GM21381 (cell line): ENCODE results near the gene EFCAB5.
A peak's percentile ranks its signal among the peaks of the same experiment; 100 is the strongest.
"Not testable (repeated sequence)": the region's sequence is repeated elsewhere in the genome, so short reads cannot be mapped to it uniquely, and the experiment has no call there.

Experiments used
- ATAC-seq: cut with Tn5 transposase; IDR thresholded peaks from one replicate; pipeline ENCODE4 v1.9.1; 2021; ENCODE audit warnings: mild to moderate bottlenecking, moderate library complexity; ENCODE audit not compliant: unreplicated experiment

Gene EFCAB5

GRCh38 chr17:29941334-29941733 is at the start of gene EFCAB5:
TSS of gene EFCAB5 (plus strand) at chr17:29941634. CDS start at chr17:29941797, 163 bp downstream.
- no peak for ATAC-seq

GRCh38 chr17:29892201-29892600 is 49.2 kb upstream of the EFCAB5 start:
- no peak for ATAC-seq

GRCh38 chr17:29897136-29897535 is 44.3 kb upstream of the EFCAB5 start:
- not testable (repeated sequence) for ATAC-seq

GRCh38 chr17:29903471-29903870 is 38.0 kb upstream of the EFCAB5 start:
- no peak for ATAC-seq

GRCh38 chr17:29905086-29905878 is 36.2 kb upstream of the EFCAB5 start:
- no peak for ATAC-seq

GRCh38 chr17:29905879-29906167 is 35.6 kb upstream of the EFCAB5 start:
- ATAC-seq: no peak

GRCh38 chr17:29906969-29907368 is 34.5 kb upstream of the EFCAB5 start:
- no peak for ATAC-seq

- ATAC-seq: no peak
Observed at GRCh38 chr17:29909236-29910003, 32.0 kb upstream of the EFCAB5 start.

GRCh38 chr17:29911641-29912177 is 29.7 kb upstream of the EFCAB5 start:
- no peak for ATAC-seq

- ATAC-seq: no peak
Observed at GRCh38 chr17:29914819-29915537, 26.5 kb upstream of the EFCAB5 start.

- ATAC-seq: no peak
Observed at GRCh38 chr17:29918016-29918415, 23.4 kb upstream of the EFCAB5 start.

- ATAC-seq: no peak
Observed at GRCh38 chr17:29918922-29919856, 22.2 kb upstream of the EFCAB5 start.

GRCh38 chr17:29924786-29925185 is 16.6 kb upstream of the EFCAB5 start:
- no peak for ATAC-seq

- no peak for ATAC-seq
Observed at GRCh38 chr17:29927546-29927945, 13.9 kb upstream of the EFCAB5 start.

- ATAC-seq: no peak
Observed at GRCh38 chr17:29929006-29929532, 12.4 kb upstream of the EFCAB5 start.

- ATAC-seq: peak; percentile 58
Observed at GRCh38 chr17:29929533-29930408, 11.7 kb upstream of the EFCAB5 start, which contains the start of gene SSH2. TSS of gene SSH2 (minus strand) at chr17:29930228. CDS start at chr17:29930000, 228 bp downstream.

- no peak for ATAC-seq
Observed at GRCh38 chr17:29930409-29931010, 10.9 kb upstream of the EFCAB5 start.

- ATAC-seq: peak; percentile 44
Observed at GRCh38 chr17:29931231-29931932, 10.1 kb upstream of the EFCAB5 start.
